ENCODE results near the gene WSCD2. TPM values are rescaled to one million over a fixed set of nuclear protein-coding genes. Genes with fewer than 3 reads are reported as not detected.

The WSCD2 gene
- total RNA-seq, 2 donors from 2014 or later, result 0.15 to 0.74 TPM

DNA sequence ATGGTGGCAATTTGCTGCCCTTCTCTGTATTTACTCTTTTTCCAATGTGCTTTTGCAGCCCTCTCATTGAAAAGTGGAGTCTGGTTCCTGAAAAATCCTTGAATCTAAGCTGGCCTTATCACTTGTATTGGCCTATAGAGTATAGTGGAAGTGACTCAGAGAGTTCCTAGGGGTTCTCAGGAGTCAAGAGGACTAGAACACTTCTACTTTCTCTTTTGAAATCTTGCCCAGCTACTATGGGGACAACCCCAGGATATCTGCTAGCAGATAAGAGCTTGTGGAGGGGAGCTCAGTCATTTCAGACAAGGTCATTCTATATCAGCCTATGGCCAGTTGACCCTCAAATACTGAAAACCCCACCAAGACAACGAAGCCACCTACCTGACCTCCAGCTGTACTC lies 26.7 kb upstream of the WSCD2 start:
- Histone ChIP-seq H3K4me3 (no peak overlapping the region), H3K9ac (ENCODE audit: low read depth in 2 of 2, low read length in 2 of 2) (no peak overlapping the region), H3K27me3 (no peaks in the 10 kb centered on the region), H3K36me3 (no peaks in the 10 kb centered on the region), H3K27ac (no peak overlapping the region), H3K9me3 (no peaks in the 10 kb centered on the region), H3K4me1 (no peaks in the 10 kb centered on the region)
- intact Hi-C loops (cut with DNase I), result no loop called here
- DNase-seq, result no peak
- TF ChIP-seq, protein P1, sequence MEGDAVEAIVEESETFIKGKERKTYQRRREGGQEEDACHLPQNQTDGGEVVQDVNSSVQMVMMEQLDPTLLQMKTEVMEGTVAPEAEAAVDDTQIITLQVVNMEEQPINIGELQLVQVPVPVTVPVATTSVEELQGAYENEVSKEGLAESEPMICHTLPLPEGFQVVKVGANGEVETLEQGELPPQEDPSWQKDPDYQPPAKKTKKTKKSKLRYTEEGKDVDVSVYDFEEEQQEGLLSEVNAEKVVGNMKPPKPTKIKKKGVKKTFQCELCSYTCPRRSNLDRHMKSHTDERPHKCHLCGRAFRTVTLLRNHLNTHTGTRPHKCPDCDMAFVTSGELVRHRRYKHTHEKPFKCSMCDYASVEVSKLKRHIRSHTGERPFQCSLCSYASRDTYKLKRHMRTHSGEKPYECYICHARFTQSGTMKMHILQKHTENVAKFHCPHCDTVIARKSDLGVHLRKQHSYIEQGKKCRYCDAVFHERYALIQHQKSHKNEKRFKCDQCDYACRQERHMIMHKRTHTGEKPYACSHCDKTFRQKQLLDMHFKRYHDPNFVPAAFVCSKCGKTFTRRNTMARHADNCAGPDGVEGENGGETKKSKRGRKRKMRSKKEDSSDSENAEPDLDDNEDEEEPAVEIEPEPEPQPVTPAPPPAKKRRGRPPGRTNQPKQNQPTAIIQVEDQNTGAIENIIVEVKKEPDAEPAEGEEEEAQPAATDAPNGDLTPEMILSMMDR (IDR thresholded peaks at IDR 0.05), result no peak

DNA sequence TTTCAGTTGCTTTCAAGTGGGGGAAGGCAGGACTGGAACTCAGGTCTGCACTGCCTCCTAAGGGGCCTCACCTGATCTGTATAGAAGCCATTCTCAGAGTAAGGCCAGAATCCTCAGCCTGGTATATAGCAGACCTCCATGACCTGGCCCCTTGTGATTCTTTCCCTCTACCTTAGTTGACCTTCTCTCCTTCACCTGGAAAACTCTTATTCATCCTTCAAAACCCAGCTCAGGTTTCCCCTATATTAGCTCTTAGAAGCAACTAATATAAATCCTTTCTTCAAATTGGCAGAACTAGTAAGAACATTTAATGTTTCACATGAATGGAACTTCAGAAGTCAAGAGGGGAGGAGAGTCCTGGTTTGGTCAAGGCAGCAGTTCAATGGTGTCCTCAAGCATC lies 26.0 kb upstream of the WSCD2 start:
- H3K9me3 ChIP-seq, result no peaks in the 10 kb centered on the region
- no peak for DNase-seq
- TF ChIP-seq, protein P1 (IDR thresholded peaks at IDR 0.05), result no peak
- H3K27me3 ChIP-seq, result no peaks in the 10 kb centered on the region
- no peak overlapping the region for H3K4me3 ChIP-seq
- no peaks in the 10 kb centered on the region for H3K36me3 ChIP-seq
- no peaks in the 10 kb centered on the region for H3K4me1 ChIP-seq
- intact Hi-C loops (cut with DNase I), result no loop called here
- no peak overlapping the region for H3K27ac ChIP-seq
- H3K9ac ChIP-seq (ENCODE audit: low read depth in 2 of 2, low read length in 2 of 2), result no peak overlapping the region

DNA sequence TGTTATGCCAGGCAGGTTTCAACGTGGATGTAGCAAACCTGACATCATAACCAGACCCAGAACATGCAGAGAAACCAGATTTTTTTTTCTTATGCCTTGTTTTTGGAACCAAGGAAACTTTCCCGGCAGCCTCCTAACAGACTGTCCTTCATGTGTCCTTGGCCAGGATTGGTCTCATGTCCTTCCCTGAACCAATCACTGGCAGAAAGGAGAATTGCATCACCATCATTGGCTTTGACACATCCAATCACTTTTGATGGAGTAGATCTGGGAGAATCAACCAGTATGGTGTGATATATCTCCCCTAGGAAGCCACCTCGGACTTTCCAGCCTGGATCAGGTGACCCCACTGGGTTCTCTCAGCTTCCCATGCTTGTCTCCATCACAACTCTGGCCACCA lies 25.6 kb upstream of the WSCD2 start:
- Histone ChIP-seq H3K9ac (ENCODE audit: low read depth in 2 of 2, low read length in 2 of 2) (no peak overlapping the region), H3K4me3 (no peak overlapping the region), H3K27ac (no peak overlapping the region), H3K27me3 (no peaks in the 10 kb centered on the region), H3K4me1 (no peaks in the 10 kb centered on the region), H3K9me3 (no peaks in the 10 kb centered on the region), H3K36me3 (no peaks in the 10 kb centered on the region)
- TF ChIP-seq, protein P1 (IDR thresholded peaks at IDR 0.05), result no peak
- intact Hi-C loops (cut with DNase I), result no loop called here
- DNase-seq, result no peak

DNA sequence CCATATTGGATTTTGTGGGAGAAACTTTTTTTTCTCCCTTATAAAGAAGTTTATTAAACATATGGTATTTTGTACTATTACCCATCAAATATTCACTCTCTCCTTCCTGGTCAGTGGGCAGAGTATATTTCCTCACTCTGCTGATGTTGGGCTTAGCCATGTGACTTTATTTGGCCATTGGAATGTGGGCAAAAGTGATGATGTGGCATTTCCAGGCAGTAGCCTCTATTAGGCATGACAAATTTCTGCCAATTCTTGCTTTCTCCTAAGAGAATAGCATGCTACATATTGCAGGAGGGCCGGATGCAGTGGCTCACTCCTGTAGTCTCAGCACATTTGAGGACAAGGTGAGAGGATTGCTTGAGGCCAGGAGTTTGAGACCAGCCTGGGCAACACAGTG lies 24.4 kb upstream of the WSCD2 start:
- Histone ChIP-seq H3K9me3 (no peaks in the 10 kb centered on the region), H3K4me1 (no peaks in the 10 kb centered on the region), H3K27ac (no peak overlapping the region), H3K36me3 (no peaks in the 10 kb centered on the region), H3K4me3 (no peak overlapping the region), H3K9ac (ENCODE audit: low read depth in 2 of 2, low read length in 2 of 2) (no peak overlapping the region), H3K27me3 (no peaks in the 10 kb centered on the region)
- TF ChIP-seq, protein P1 (IDR thresholded peaks at IDR 0.05), result no peak
- no peak for DNase-seq
- intact Hi-C loops (cut with DNase I), result no loop called here

DNA sequence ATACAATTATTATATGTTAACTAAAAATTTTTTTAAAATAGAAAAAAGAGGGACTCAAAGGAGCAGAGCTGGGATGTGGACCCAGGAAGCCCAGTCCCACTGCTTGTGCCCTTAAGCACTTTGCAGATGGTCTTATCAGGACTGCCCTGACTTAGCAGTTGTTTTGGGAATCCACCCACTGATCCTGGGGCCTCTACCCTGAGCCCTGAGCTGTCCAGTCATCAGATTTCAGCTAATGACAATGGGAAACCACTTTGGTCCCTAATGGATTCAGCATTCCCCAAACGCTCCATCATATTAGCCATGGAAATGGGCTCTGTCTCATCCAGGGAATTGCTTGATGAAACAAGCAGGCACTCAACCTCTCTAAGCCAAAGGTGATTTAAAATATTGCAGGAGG lies 22.5 kb upstream of the WSCD2 start:
- no peak overlapping the region for H3K27ac ChIP-seq
- intact Hi-C loops (cut with DNase I), result no loop called here
- H3K4me3 ChIP-seq, result no peak overlapping the region
- H3K27me3 ChIP-seq, result no peaks in the 10 kb centered on the region
- no peak overlapping the region for H3K9ac ChIP-seq (ENCODE audit: low read depth in 2 of 2, low read length in 2 of 2)
- no peaks in the 10 kb centered on the region for H3K9me3 ChIP-seq
- H3K4me1 ChIP-seq, result no peaks in the 10 kb centered on the region
- no peaks in the 10 kb centered on the region for H3K36me3 ChIP-seq
- DNase-seq, result no peak
- TF ChIP-seq, protein P1 (IDR thresholded peaks at IDR 0.05), result no peak

DNA sequence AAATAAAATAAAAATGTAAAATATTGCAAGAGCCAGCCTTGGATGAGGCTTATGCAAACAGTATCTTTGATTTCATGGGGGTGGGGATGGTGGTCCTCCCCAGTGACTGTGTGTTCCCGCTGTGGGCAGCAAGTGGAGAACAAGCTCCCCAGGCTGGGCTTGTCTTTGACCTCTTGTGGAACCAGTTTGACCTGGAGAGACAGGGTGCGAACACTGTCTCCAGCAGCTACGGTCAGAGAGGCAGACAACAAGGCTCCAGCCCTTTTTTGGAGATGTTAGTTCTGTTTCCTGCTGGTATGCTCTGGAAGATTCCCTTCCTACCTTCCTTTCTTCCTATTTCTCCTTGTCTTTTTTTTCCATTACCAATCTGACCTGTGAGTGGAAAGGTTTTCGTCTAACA lies 21.8 kb upstream of the WSCD2 start:
- Histone ChIP-seq H3K4me3 (no peak overlapping the region), H3K27me3 (no peaks in the 10 kb centered on the region), H3K9me3 (no peaks in the 10 kb centered on the region), H3K9ac (ENCODE audit: low read depth in 2 of 2, low read length in 2 of 2) (no peak overlapping the region), H3K36me3 (no peaks in the 10 kb centered on the region), H3K27ac (no peak overlapping the region), H3K4me1 (no peaks in the 10 kb centered on the region)
- TF ChIP-seq, protein P1 (IDR thresholded peaks at IDR 0.05), result no peak
- intact Hi-C loops (cut with DNase I), result no loop called here
- no peak for DNase-seq

Data from colonic mucosa (tissue), 4 donors.